CD4-positive, alpha-beta T cell treated with Interferon alpha-2 for 1 hour (primary cell): ENCODE results near the gene DPM3.
"Not testable (repeated sequence)": the region's sequence is repeated elsewhere in the genome, so short reads cannot be mapped to it uniquely, and the experiment has no call there.

ENCODE experiments used
- DNase-seq, 2 donors: peaks; one replicate each; pipeline ENCODE4 v3.0.0-alpha.2; 2020 to 2022

DPM3 gene, protein sequence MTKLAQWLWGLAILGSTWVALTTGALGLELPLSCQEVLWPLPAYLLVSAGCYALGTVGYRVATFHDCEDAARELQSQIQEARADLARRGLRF

DNA sequence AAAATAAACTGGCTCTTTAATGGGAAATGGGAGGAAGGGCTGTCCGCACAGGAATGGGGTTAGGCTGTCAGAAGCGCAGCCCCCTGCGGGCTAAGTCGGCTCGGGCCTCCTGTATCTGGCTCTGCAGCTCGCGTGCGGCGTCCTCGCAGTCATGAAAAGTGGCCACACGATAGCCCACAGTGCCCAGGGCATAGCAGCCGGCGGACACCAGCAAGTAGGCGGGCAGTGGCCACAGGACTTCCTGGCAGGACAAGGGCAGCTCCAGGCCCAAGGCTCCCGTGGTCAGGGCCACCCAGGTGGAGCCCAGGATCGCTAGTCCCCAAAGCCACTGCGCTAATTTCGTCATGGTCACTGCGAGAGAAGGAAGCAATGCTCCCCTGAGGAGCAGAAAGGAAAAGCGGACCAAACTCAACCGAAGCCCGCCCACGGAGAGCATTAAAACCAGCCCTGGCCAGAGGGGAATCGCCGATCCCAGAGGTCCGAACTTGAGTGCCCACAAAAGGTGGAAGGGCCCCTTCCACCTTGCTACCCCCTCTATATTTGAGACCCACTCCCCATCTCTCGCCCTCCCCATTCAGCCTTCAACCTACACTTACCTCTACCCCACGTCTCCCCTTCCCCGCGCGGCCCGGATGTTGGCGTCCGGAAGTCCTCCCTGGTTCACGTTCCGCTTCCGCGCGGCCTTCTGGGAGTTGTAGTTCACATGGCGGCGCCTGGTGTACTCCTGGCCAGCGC is at the start of gene DPM3:
Gene DPM3 (minus strand): TSS at position 637 of the 735 bp plus-strand sequence. CDS start 291 bp downstream, at position 346.
- DNase-seq, result peak; percentile 86 to 89

DNA sequence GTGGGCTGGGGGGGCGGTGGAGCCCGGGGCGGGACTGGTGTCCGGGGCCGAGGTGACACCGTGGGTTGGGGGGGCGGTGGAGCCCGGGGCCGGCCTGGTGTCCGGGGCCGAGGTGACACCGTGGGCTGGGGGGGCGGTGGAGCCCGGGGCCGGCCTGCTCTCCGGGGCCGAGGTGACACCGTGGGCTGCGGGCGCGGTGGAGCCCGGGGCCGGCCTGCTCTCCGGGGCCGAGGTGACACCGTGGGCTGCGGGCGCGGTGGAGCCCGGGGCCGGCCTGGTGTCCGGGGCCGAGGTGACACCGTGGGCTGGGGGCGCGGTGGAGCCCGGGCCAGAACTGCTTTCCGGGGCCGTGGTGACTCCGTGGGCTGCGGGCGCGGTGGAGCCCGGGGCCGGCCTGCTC is 49.6 kb upstream of the DPM3 start:
- DNase-seq, result not testable (repeated sequence)

DNA sequence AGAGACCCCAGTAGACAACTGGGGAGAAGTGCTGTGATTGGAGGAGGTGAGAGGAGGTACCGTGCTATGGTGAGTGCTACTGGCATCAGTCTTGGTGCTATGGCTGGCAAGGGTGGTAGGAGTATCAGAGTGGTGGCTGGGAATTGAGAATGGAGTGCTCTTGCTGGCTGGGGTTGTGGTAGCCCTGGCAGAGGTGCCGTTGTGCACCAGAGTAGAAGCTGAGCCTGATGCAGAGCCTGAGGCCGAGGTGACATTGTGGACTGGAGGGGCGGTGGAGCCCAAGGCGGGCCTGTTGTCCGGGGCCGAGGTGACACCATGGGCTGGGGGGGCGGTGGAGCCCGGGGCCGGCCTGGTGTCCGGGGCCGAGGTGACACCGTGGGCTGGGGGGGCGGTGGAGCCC is 47.9 kb upstream of the DPM3 start:
- DNase-seq, result no peak

GRCh38 chr1:155187456-155187891 is 47.1 kb upstream of the DPM3 start:
- DNase-seq, result no peak

- no peak for DNase-seq
Measured at GRCh38 chr1:155186794-155187455, 46.6 kb upstream of the DPM3 start.

GRCh38 chr1:155186067-155186793 is 45.9 kb upstream of the DPM3 start:
- DNase-seq, result no peak

- no peak for DNase-seq
Measured at GRCh38 chr1:155185783-155186066, 45.4 kb upstream of the DPM3 start.

- DNase-seq, result peak in 1 of 2 donors; percentile 75
Measured at GRCh38 chr1:155184835-155185782, 44.8 kb upstream of the DPM3 start.

DNA sequence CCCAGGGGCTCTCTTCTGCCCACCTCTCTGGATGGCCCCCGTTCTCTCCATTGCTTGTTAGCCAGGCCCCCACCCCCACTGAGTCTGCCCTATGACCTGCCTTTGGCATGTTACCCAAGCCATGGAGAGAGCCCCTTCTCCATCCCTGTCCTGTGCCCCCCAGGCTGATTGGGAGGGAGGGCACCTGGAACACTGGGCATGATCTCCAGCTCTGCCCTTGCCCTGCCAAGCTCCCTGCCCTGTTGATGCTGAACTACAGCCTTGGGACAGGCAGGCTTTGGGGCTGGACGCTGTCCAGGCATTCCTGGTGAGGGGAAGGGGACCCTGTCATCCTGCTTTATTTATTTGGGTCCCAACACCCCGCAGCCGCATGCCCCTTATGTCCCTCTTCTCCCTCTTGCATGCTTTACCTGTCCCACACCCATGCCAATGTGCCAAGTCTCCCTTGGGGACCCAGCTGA is 44.0 kb upstream of the DPM3 start:
- DNase-seq, result no peak

DNA sequence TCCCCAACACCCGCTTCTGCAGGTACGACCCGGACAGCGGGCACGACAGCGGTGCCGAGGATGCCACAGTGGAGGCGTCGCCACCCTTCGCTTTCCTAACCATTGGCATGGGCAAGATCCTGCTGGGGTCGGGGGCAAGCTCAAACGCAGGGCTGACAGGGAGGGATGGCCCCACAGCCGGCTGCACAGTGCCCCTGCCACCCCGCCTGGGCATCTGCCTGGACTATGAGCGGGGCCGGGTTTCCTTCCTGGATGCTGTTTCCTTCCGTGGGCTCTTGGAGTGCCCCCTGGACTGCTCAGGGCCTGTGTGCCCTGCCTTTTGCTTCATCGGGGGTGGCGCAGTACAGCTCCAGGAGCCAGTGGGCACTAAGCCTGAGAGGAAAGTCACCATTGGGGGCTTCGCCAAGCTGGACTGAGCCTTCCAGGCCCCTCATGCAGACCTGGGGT is 43.5 kb upstream of the DPM3 start:
- no peak for DNase-seq

- no peak for DNase-seq
Measured at GRCh38 chr1:155182052-155182550, 41.8 kb upstream of the DPM3 start.

DNA sequence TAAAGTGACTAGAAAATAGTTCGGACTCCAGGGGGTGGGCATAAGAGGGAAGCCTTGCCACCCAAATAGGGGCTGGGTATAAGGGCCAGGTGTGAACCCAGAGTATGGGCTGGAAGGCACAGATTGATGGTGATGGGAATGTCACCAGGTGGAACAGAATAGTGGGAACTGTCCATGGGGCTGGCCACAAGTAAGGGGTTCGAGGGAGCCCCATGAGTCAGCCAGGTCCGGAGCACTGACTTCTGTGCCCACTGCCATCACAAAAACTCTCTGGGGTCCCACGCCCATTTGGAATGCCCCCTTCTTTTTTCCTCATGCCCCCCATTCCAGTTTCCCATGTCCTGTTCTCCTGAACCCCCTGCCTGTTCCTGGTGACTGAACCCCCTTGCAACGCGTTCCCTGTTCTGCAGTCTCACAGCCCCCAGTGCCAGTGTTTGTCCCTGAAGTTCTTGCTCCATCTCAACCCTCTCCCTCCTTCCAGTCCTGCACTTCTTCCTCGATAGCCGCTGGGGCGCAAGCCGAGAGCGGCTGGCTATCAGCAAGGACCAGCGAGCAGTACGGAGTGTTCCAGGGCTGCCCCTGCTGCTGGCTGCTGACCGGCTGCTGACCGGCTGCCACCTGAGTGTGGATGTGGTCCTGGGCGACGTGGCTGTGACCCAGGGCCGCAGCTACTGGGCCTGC is 41.2 kb upstream of the DPM3 start:
- no peak for DNase-seq

DNA sequence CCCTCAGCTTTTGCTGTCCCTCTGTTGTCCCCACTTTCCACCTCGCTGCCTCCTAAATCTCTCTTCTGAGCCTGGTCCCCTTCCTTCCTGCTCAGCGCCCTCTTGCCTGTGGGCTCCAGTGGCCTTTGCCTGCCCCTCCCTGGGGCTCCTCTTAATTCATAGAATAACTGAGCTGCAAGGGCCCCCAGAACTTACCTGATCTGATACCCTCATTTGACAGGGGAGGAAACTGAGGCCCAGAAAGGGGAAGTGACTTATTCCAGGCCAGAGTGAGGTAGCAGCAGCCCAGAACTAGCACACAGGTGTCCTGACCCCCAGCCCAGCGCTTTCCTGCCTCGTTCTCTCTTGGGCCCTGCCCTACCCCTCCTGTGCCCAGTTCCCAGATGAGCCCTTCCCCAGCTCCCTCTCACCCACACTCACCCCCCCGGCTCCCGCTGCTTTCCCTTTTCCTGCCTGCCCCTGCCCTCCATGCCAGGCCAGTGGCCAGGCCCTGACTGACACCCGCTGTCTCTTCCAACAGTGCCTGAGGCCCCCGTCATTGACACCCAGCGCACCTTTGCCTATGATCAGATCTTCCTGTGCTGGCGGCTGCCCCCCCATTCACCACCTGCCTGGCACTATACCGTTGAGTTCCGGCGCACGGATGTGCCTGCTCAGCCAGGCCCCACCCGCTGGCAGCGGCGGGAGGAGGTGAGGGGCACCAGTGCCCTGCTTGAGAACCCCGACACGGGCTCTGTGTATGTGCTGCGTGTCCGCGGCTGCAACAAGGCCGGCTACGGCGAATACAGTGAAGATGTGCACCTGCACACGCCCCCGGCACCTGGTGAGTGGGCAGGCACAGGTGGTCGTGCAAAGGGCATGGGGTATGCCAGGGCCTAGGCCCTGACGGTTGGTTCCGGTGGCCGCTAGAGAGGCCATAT is 39.0 kb upstream of the DPM3 start:
- no peak for DNase-seq

DNA sequence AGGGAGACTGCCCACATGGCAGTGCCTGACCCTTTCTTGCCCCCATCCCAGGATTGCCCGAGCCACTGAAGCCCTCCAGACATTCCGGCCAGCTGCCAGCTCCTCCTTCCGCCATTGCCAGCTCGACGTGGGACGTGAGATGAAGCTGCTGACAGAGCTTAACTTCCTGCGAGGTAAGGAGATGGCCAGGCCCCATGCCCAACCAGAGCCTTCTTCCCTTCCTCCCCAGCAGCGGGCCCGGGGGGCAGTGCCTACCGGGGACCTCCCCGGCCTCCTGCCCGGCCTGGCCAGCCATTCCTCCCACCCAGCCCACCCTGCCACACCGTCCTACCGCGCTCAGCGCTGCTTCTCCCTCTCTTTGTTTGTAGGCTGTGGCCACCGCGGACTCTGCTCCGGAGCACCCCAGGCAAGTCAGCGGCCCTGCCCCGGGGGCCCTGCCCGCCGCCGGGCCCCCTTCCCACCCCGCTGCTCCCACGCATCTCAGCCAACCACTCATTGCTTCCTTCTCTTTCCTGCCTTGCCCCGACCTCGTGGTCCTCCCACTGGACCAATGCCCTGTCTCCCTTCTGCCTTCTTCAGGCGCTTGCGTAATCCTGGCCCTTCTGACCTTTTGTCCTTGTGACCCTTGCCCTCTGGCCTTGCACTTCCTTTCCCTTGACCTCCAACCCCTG is 38.2 kb upstream of the DPM3 start:
- DNase-seq, result peak in 1 of 2 donors; percentile 28

GRCh38 chr1:155177918-155178281 is 37.6 kb upstream of the DPM3 start:
- no peak for DNase-seq

DNA sequence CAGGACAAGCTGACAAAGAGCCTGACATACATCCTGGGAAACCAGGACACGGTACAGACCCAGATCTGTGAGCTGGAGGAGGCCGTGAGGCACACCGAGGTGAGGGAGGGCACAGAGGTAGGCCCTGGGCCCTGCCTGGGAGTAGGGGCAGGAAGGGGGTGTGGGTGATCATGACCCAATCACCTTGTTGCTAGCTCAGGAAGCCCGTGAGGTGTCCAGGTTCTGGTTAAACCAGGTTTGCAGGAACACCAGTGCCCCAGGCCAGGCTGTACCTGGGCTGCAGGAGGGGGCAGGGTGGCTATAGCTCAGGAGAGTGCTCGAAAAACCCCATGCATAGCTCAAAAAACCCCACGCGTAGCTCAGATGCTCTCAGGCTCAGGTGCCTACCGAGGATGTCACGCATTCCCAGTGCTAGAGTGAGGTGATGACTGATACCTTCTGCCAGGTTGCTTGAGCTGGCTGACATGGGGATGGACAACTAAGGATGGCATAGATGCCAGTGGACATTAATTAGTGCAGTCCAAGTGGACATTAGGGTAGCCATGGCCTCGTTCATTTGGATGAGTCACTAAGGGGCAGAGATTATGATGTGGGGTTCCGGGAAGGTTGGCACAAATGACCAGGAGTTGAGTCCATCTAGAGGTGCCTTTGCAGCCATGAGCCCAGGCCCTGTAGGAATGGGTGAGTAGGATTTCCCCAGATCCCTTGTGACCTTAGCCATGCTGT is 37.0 kb upstream of the DPM3 start:
- DNase-seq, result no peak

DNA sequence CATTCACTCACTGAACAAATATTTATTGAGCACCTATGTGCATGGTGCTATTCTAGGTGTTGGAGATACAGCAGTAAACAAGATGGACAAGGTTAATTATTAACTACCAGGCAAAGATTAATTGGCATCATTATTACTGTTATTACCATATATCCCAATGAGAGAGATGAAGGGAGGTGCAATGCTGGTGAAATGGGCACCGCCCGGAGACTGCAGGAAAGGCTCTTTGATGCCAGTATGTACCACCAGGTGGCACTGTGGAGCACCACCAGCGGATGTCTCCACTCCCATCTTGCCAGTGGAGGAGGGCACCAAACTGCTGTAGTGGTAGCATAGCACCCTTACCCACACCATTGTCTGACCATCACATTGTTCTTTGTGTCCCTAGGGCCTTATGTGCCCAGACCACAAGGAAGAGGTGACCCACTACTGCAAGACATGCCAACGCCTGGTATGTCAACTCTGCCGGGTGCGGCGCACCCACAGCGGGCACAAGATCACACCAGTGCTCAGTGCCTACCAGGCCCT is 36.3 kb upstream of the DPM3 start:
- DNase-seq, result peak; percentile 80 to 86

DNA sequence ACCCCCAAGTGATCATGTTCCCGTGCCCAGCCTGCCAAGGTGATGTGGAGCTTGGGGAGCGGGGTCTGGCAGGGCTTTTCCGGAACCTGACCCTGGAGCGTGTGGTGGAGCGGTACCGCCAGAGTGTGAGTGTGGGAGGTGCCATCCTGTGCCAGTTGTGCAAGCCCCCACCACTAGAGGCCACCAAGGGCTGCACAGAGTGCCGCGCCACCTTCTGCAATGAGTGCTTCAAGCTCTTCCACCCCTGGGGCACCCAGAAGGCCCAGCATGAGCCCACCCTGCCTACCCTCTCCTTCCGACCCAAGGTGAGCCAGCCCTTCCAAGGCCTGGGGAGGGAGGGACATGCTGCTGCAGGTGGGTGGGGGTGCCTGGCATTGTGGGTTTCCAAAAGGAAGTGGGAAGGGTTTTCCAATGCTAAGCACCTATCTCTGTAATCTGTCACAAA is 35.6 kb upstream of the DPM3 start:
- DNase-seq, result peak in 1 of 2 donors; percentile 37
